ENCODE measurements around the gene PPIP5K2. TPM values are rescaled to one million over a fixed set of nuclear protein-coding genes. Genes with fewer than 3 reads are reported as not detected.
"Not testable (repeated sequence)": the region's sequence is repeated elsewhere in the genome, so short reads cannot be mapped to it uniquely, and the experiment has no call there.

The PPIP5K2 gene
- total RNA-seq, 4 donors from 2014 or later, result 40.1 to 60.8 (median 57.7) TPM

DNA sequence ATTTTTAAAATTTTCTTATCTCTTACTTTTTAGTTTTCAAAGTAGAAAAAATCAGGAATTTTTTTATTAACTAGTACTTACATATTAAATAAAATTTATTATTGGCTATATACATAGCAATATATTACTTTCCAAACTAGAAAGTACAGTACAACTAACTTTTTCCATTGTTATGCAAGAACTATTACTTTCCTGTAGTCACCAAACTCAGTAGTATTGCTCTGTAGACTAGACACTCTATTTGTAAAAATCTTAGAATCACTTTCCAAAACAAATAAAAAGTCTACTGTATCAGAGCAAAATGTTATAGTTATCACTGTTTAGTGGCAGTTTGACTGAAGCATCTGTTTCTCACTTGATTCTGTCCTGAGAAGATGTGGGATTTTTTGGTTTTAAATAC is 83.1 kb downstream of the PPIP5K2 start:
- H3K4me3 ChIP-seq (replicated peaks in 1 of 3), result no peak overlapping the region
- no peaks in the 10 kb centered on the region for H3K27me3 ChIP-seq
- no peaks in the 10 kb centered on the region for H3K9me3 ChIP-seq
- peaks cover 7 to 14% of the 10 kb centered on the region in 2 donors for H3K4me1 ChIP-seq
- peaks cover 0 to 3% of the 10 kb centered on the region in 2 donors for H3K36me3 ChIP-seq
- TF ChIP-seq POLR2A (IDR thresholded peaks at IDR 0.05), result no peak
- TF ChIP-seq, protein P1, sequence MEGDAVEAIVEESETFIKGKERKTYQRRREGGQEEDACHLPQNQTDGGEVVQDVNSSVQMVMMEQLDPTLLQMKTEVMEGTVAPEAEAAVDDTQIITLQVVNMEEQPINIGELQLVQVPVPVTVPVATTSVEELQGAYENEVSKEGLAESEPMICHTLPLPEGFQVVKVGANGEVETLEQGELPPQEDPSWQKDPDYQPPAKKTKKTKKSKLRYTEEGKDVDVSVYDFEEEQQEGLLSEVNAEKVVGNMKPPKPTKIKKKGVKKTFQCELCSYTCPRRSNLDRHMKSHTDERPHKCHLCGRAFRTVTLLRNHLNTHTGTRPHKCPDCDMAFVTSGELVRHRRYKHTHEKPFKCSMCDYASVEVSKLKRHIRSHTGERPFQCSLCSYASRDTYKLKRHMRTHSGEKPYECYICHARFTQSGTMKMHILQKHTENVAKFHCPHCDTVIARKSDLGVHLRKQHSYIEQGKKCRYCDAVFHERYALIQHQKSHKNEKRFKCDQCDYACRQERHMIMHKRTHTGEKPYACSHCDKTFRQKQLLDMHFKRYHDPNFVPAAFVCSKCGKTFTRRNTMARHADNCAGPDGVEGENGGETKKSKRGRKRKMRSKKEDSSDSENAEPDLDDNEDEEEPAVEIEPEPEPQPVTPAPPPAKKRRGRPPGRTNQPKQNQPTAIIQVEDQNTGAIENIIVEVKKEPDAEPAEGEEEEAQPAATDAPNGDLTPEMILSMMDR (IDR thresholded peaks at IDR 0.05), result no peak
- intact Hi-C loops (cut with DNase I), result no loop called here
- DNase-seq, result no peak
- no peak overlapping the region for H3K27ac ChIP-seq

DNA sequence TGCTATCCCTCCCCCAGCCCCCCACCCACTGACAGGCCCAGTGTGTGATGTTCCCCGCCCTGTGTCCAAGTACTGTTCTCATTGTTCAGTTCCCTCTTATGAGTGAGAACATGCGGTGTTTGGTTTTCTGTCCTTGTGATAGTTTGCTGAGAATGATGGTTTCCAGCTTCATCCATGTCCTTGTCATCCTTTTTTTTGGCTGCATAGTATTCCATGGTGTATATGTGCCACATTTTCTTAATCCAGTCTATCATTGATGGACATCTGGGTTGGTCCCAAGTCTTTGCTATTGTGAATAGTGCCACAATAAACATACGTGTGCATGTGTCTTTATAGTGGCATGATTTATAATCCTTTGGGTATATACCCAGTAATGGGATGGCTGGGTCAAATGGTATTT is 84.9 kb downstream of the PPIP5K2 start:
- H3K27me3 ChIP-seq; H3K36me3 ChIP-seq; H3K9me3 ChIP-seq; H3K27ac ChIP-seq; intact Hi-C loops (cut with DNase I); DNase-seq; H3K4me3 ChIP-seq (replicated peaks in 1 of 3): not testable (repeated sequence)
- 95 to 100% methylated on average over 3 of the region's 3 CpGs for WGBS, 2 donors
- peaks cover 7 to 14% of the 10 kb centered on the region in 2 donors for H3K4me1 ChIP-seq

DNA sequence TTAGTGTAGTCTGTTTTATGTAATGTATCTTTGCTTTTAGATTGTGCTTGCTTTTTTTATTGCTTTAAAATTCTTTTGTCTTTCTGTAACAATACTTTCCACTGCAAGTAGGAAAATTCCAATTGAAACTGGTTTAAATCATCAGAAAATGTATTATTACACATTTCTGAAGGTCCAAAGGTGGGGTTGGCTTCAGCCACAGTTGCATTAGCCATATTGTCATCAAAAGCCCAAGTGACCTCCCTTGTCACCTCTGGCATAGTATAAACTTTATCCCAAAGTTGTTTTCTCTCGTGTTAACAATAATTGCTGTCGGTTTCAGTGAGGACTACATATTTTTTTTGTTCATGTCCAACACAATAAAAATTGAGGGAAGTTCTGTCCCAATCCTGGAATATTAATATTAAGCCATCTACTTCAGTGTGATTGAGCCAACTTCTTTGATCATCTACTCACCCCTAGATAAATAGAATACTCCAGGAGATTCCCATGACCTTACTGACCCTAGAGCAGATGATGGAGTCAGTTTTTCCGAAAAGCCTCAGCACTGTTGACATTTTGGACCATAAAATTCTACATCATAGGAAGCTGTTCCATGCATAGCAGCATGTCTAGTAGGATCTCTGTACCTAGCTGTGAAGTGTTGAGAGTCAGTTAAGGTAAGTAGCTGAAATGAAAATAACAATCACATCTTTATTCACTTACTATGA is 86.0 kb downstream of the PPIP5K2 start:
- Histone ChIP-seq H3K9me3 (no peaks in the 10 kb centered on the region), H3K4me3 (replicated peaks in 1 of 3) (no peak overlapping the region), H3K4me1 (peaks cover 7 to 14% of the 10 kb centered on the region in 2 donors), H3K27ac (no peak overlapping the region), H3K27me3 (no peaks in the 10 kb centered on the region), H3K36me3 (peaks cover 0 to 3% of the 10 kb centered on the region in 2 donors)
- no peak for DNase-seq
- WGBS, 2 donors, result 87 to 89% methylated on average over 3 of the region's 3 CpGs
- TF ChIP-seq, protein P1 (IDR thresholded peaks at IDR 0.05), result no peak
- no peak for TF ChIP-seq POLR2A (IDR thresholded peaks at IDR 0.05)
- intact Hi-C loops (cut with DNase I), result no loop called here

DNA sequence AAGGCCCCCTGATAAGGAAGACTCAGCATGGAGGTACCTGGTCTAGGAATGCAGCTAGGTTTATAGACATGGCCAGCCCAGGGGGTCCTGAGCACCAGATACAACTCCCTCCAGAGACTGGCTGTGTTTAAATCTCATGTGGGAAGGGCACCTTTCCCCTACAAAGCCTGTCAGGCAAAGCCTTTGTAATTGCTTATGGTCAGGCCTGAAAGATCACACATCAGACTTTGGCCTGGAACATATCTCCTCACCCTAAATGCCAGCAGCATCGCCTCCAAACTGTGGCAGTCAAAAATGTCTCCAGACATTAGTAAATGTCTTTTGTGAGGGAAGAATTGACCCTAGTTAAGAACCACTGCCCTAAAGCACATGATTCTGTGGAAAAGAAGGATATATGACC is 86.9 kb downstream of the PPIP5K2 start:
- peak overlapping the region in 1 of 3 donors; percentile 27 for H3K27ac ChIP-seq
- TF ChIP-seq POLR2A (IDR thresholded peaks at IDR 0.05), result no peak
- TF ChIP-seq, protein P1 (IDR thresholded peaks at IDR 0.05), result no peak
- H3K4me1 ChIP-seq, result peaks cover 7 to 14% of the 10 kb centered on the region in 2 donors
- no peak for DNase-seq
- H3K36me3 ChIP-seq, result peaks cover 0 to 3% of the 10 kb centered on the region in 2 donors
- 88 to 100% methylated on average over 1 of the region's 1 CpG for WGBS, 2 donors
- no peak overlapping the region for H3K4me3 ChIP-seq (replicated peaks in 1 of 3)
- intact Hi-C loops (cut with DNase I), result no loop called here
- no peaks in the 10 kb centered on the region for H3K9me3 ChIP-seq
- no peaks in the 10 kb centered on the region for H3K27me3 ChIP-seq

DNA sequence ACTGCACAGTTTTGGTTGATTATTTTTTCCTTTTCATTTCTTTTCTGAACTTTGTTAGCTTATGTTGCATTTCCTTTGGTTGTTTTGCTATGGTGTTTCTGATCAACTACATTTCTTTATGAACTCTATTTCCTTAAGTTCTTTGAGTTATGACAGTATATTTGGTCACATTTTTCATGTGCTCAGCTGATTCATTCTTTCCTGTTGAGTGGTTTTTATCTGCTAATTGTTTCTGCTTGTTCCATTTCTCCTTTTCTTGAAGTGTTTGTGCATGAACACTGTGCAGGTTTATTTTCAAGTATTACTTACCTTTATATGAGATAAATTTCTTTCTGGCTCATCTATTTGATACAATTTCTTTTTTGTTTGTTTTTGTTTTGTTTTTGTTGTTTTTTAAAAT is 87.6 kb downstream of the PPIP5K2 start:
- H3K9me3 ChIP-seq, result no peaks in the 10 kb centered on the region
- H3K27ac ChIP-seq, result peak overlapping the region in 1 of 3 donors; percentile 27
- no peak for DNase-seq
- H3K4me3 ChIP-seq (replicated peaks in 1 of 3), result no peak overlapping the region
- intact Hi-C loops (cut with DNase I), result no loop called here
- H3K4me1 ChIP-seq, result peaks cover 7 to 14% of the 10 kb centered on the region in 2 donors
- TF ChIP-seq POLR2A (IDR thresholded peaks at IDR 0.05), result no peak
- TF ChIP-seq, protein P1 (IDR thresholded peaks at IDR 0.05), result no peak
- no peaks in the 10 kb centered on the region for H3K27me3 ChIP-seq
- peaks cover 0 to under 1% of the 10 kb centered on the region in 2 donors for H3K36me3 ChIP-seq

Data from thyroid gland (tissue), 4 donors.